SK-N-SH (cell line): ENCODE measurements around the gene ENOX1. TPM values are rescaled to one million over a fixed set of nuclear protein-coding genes. Genes with fewer than 3 reads are reported as not detected.

Experiments used
- CTCF ChIA-PET: fragments of 300-600, 350-600 bp; formaldehyde crosslinking; extraction: SDS; loops from one replicate; lab custom pipeline; 2021; lab: Yijun Ruan, JAX
- POLR2A ChIA-PET: fragments of 350-600 bp; sonication (Branson Sonifier 250); formaldehyde crosslinking; extraction: SDS; loops from one replicate; lab custom pipeline; 2020; ENCODE audit warnings: antibody characterized with exemption, inconsistent platforms; lab: Yijun Ruan, JAX
- DNase-seq: peaks from one replicate; pipeline ENCODE4 v3.0.0; 2012
- H2AFZ ChIP-seq: fragments of 200-600 bp; sonication (generic); 2 replicates; pipeline ENCODE4 v1.8.1; 2016; ENCODE audit warnings: antibody characterized with exemption, mild to moderate bottlenecking, low read depth
- H3F3A ChIP-seq: fragments of 200-600 bp; sonication (generic); replicated peaks from 2 replicates; pipeline ENCODE3; 2016; ENCODE audit warnings: antibody characterized with exemption, mild to moderate bottlenecking; ENCODE audit not compliant: insufficient read depth
- H3K27ac ChIP-seq, 2 experiments: fragments of 200-500 bp in 1 of 2; fragments of 200-600 bp in 1 of 2; sonication (Bioruptor generic) in 1 of 2; sonication (generic), shearing (Covaris generic) in 1 of 2; 2 replicates each; pipeline versions ENCODE4 v1.5.1 to v1.6.1; 2014 to 2016; ENCODE audit warnings: low read depth in 2 of 2, inconsistent platforms in 1 of 2, low read length in 1 of 2, mild to moderate bottlenecking in 1 of 2, mixed read lengths in 1 of 2
- H3K27me3 ChIP-seq: fragments of 200-600 bp; sonication (generic), shearing (Covaris generic); 2 replicates; pipeline ENCODE4 v1.6.1; 2016; ENCODE audit warnings: mixed run types; ENCODE audit not compliant: insufficient read depth
- H3K36me3 ChIP-seq, 2 experiments: fragments of 200-500 bp in 1 of 2; fragments of 200-600 bp in 1 of 2; sonication (Bioruptor generic) in 1 of 2; sonication (generic) in 1 of 2; replicated peaks in 1 of 2; 2 replicates each; pipeline versions ENCODE3 to v1.5.1; 2014 to 2016; ENCODE audit warnings: low read length in 1 of 2, mild to moderate bottlenecking in 1 of 2; ENCODE audit not compliant: insufficient read depth in 2 of 2, control insufficient read depth in 1 of 2
- H3K4me1 ChIP-seq, 2 experiments: fragments of 200-500 bp in 1 of 2; fragments of 200-600 bp in 1 of 2; sonication (Bioruptor generic) in 1 of 2; sonication (generic), shearing (Covaris generic) in 1 of 2; 2 replicates each; pipeline versions ENCODE4 v1.5.1 to v1.6.1; 2014 to 2016; ENCODE audit warnings: low read depth in 1 of 2, low read length in 1 of 2, mixed run types in 1 of 2; ENCODE audit not compliant: insufficient read depth in 2 of 2, control insufficient read depth in 1 of 2
- H3K4me2 ChIP-seq: fragments of 200-600 bp; sonication (generic), shearing (Covaris generic); 2 replicates; pipeline ENCODE4 v1.6.1; 2017; ENCODE audit warnings: mixed run types
- H3K4me3 ChIP-seq, 2 experiments: fragments of 200-500 bp in 1 of 2; fragments of 200-600 bp in 1 of 2; sonication (Bioruptor generic) in 1 of 2; sonication (generic), shearing (Covaris generic) in 1 of 2; 2 replicates each; pipeline versions ENCODE4 v1.5.1 to v1.8.1; 2014 to 2016; ENCODE audit warnings: low read depth in 2 of 2, inconsistent platforms in 1 of 2, low read length in 1 of 2, mild to moderate bottlenecking in 1 of 2, mixed read lengths in 1 of 2, moderate library complexity in 1 of 2
- H3K79me2 ChIP-seq: fragments of 200-600 bp; sonication (generic); 2 replicates; pipeline ENCODE4 v1.8.1; 2017; ENCODE audit warnings: mild to moderate bottlenecking; ENCODE audit not compliant: insufficient read depth
- H3K9ac ChIP-seq: fragments of 200-600 bp; sonication (generic); 2 replicates; pipeline ENCODE4 v1.6.1; 2017; ENCODE audit warnings: mixed run types
- H3K9me2 ChIP-seq: fragments of 200-600 bp; sonication (generic); 2 replicates; pipeline ENCODE4 v1.6.1; 2017; ENCODE audit warnings: mixed run types
- H3K9me3 ChIP-seq: fragments of 200-600 bp; sonication (generic); 2 replicates; pipeline ENCODE4 v1.6.1; 2017; ENCODE audit warnings: mixed run types, mild to moderate bottlenecking, moderate library complexity
- H4K20me1 ChIP-seq: fragments of 200-600 bp; sonication (generic); 2 replicates; pipeline ENCODE4 v1.6.1; 2017; ENCODE audit warnings: mild to moderate bottlenecking, mixed run types; ENCODE audit not compliant: insufficient read depth
- EZH2phosphoT487 ChIP-seq: fragments of 200-600 bp; sonication (generic); IDR thresholded peaks from 2 replicates; pipeline ENCODE4 v1.6.1; 2017; ENCODE audit warnings: low read depth, mixed run types, mild to moderate bottlenecking, antibody characterized with exemption, moderate library complexity, borderline replicate concordance
- NRF1 ChIP-seq: IDR thresholded peaks from 2 replicates; pipeline ENCODE4 v1.6.1; 2012; ENCODE audit warnings: low read depth, mild to moderate bottlenecking, low read length
- RAD21 ChIP-seq: IDR thresholded peaks from 2 replicates; pipeline ENCODE4 v1.6.1; 2012; ENCODE audit warnings: mild to moderate bottlenecking, low read length
- RCOR1 ChIP-seq: fragments of 150-350 bp; IDR thresholded peaks from 2 replicates; pipeline ENCODE4 v1.6.1; 2017; ENCODE audit warnings: antibody characterized with exemption, low read length
- RFX5 ChIP-seq: IDR thresholded peaks from 2 replicates; pipeline ENCODE4 v1.6.1; 2012; ENCODE audit warnings: mild to moderate bottlenecking, improper control_type of control experiment, low read length
- RXRA ChIP-seq: IDR thresholded peaks from 2 replicates; pipeline ENCODE4 v1.4.0; 2012; ENCODE audit warnings: low read depth, mild to moderate bottlenecking, borderline replicate concordance
- TAF1 ChIP-seq: IDR thresholded peaks from 2 replicates; pipeline ENCODE4 v1.6.1; 2012; ENCODE audit warnings: low read depth, mild to moderate bottlenecking, low read length, moderate library complexity, borderline replicate concordance
- WGBS: methylation state at CpG from one replicate; pipeline ENCODE4 v1.1.6; 2017; ENCODE audit warnings: low lambda C conversion rate; 5-methylcytosine and 5-hydroxymethylcytosine counted together
- polyA plus RNA-seq, 3 experiments: library from polyadenylated mRNA; depleted of rRNA; stranded (reverse); fragments of >200 nt; gene quantifications; 2 replicates each; pipeline ENCODE4 v1.2.3, GENCODE V29; 2012
- TF ChIP-seq, protein P1 (sequence below): IDR thresholded peaks from 2 replicates; pipeline ENCODE4 v1.4.0; 2012; ENCODE audit warnings: low read depth, borderline replicate concordance
- TF ChIP-seq, protein P2 (sequence below): IDR thresholded peaks from 2 replicates; pipeline ENCODE4 v1.4.0; 2012; ENCODE audit warnings: low read depth
- TF ChIP-seq, protein P3 (sequence below): fragments of 150-350 bp; IDR thresholded peaks from 2 replicates; pipeline ENCODE4 v1.6.1; 2016; ENCODE audit warnings: mild to moderate bottlenecking, low read depth, low read length
- TF ChIP-seq, protein P4 (sequence below): IDR thresholded peaks from 2 replicates; pipeline ENCODE4; 2012

Gene ENOX1
- polyA plus RNA-seq, 1 of the 3 experiments (the other 2 are of a cell fraction), result 5.8 TPM

DNA sequence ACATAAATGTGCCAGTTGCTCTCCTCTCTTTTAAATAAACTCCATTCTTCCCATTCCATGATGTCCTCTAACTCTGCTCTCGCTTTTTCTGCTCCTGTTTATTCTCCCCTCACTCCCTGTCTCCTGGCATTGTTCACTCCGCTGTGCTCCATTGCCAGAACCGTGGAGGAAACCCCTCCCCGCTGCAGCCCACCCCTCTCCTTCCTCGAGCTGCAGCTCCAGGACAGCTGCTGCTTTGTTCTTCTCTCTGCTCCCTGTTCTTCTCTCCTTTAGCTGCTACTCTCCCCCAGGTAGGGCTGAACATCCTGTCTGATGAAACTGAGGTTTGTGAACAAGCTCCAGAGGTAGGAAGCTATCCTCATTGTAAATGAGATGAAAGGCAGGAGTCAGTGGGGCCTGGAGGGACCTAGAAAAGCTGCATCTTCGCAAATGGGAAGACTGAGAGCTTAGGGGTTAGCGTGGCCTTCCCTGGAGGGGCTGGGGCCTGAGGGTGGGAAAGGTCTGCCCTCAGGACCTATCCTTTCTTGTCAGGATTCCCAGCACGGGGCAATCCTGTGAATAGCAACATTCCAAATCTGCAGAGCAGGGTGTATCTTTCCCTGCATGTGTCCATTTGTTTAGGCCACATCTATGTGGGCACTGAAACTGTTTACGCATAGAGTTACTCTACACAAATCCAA, 519.7 kb downstream of the ENOX1 start:
- Histone ChIP-seq H3K36me3 (no peaks in the 10 kb centered on the region), H3K79me2 (no peaks in the 10 kb centered on the region), H3K27ac (no peak overlapping the region; a peak in 1 of 4 replicates), H3K9me2 (no peaks in the 10 kb centered on the region), H3K4me2 (0 out of 2 replicates have a peak overlapping the region, but pooled peaks have one; percentile 71), H4K20me1 (no peaks in the 10 kb centered on the region), H3F3A (peaks cover 23% of the 10 kb centered on the region), H3K4me1 (peaks cover 0 to 26% of the 10 kb centered on the region in 2 experiments; a peak in 3 of 4 replicates), H2AFZ (no peak overlapping the region), H3K27me3 (no peaks in the 10 kb centered on the region), H3K9me3 (no peaks in the 10 kb centered on the region), H3K9ac (no peak overlapping the region), H3K4me3 (no peak overlapping the region)
- DNase-seq, result no peak
- TF ChIP-seq RAD21, result no peak
- no peak for TF ChIP-seq EZH2phosphoT487
- TF ChIP-seq NRF1, result no peak
- TF ChIP-seq RFX5, result no peak
- TF ChIP-seq, protein P1, sequence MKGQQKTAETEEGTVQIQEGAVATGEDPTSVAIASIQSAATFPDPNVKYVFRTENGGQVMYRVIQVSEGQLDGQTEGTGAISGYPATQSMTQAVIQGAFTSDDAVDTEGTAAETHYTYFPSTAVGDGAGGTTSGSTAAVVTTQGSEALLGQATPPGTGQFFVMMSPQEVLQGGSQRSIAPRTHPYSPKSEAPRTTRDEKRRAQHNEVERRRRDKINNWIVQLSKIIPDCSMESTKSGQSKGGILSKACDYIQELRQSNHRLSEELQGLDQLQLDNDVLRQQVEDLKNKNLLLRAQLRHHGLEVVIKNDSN, result no peak
- TF ChIP-seq, protein P2, sequence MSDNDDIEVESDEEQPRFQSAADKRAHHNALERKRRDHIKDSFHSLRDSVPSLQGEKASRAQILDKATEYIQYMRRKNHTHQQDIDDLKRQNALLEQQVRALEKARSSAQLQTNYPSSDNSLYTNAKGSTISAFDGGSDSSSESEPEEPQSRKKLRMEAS, result no peak
- TF ChIP-seq RCOR1, result no peak
- TF ChIP-seq TAF1, result no peak
- TF ChIP-seq, protein P3, sequence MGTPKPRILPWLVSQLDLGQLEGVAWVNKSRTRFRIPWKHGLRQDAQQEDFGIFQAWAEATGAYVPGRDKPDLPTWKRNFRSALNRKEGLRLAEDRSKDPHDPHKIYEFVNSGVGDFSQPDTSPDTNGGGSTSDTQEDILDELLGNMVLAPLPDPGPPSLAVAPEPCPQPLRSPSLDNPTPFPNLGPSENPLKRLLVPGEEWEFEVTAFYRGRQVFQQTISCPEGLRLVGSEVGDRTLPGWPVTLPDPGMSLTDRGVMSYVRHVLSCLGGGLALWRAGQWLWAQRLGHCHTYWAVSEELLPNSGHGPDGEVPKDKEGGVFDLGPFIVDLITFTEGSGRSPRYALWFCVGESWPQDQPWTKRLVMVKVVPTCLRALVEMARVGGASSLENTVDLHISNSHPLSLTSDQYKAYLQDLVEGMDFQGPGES, result no peak
- 92% methylated on average over 9 of the region's 9 CpGs for WGBS
- ChIA-PET CTCF (interaction anchor here (1.4 to 1.9 kb wide), 2 partner anchors 15 to 181 kb away, joined by 4 to 6 read pairs; no protein-coding TSS in a partner anchor), POLR2A (no interaction called here)

DNA sequence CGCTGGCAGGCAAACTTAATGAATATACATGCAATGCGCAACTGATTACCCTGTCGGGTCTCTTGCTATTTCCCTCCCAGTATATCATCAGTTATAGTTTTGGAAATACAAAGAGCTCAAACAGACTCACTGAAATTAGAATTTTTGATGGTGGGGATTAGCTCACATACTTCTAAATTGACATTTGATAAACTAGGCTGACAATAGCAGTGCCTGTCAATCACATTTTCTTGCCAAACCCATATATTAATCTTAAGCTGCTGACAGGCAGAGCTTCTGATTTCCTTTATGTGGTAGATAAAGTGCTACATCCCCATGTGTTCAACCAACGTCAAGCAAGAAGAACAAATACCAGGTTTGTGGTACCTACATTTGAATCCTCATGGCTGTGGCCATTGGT, 521.7 kb downstream of the ENOX1 start:
- H4K20me1 ChIP-seq, result no peaks in the 10 kb centered on the region
- peak overlapping the region in 1 of 2 experiments; percentile 9; a peak in 1 of 4 replicates for H3K27ac ChIP-seq
- no peaks in the 10 kb centered on the region for H3K27me3 ChIP-seq
- WGBS, result 70% methylated on average over 4 of the region's 4 CpGs
- H3K4me2 ChIP-seq, result no peak overlapping the region
- ChIA-PET CTCF (interaction anchor here (1.3 to 1.9 kb wide), 2 partner anchors 13 to 43 kb away, joined by 3 to 6 read pairs; no protein-coding TSS in a partner anchor), POLR2A (no interaction called here)
- DNase-seq, result no peak
- H3K9me2 ChIP-seq, result no peaks in the 10 kb centered on the region
- no peaks in the 10 kb centered on the region for H3K79me2 ChIP-seq
- H2AFZ ChIP-seq, result no peak overlapping the region
- H3K9ac ChIP-seq, result no peak overlapping the region
- H3K36me3 ChIP-seq, result no peaks in the 10 kb centered on the region
- no peaks in the 10 kb centered on the region for H3K9me3 ChIP-seq
- H3K4me3 ChIP-seq, result no peak overlapping the region
- H3K4me1 ChIP-seq, result peaks cover 0 to 15% of the 10 kb centered on the region in 2 experiments; a peak in 3 of 4 replicates
- H3F3A ChIP-seq, result peaks cover 23% of the 10 kb centered on the region
- TF ChIP-seq TAF1, result no peak
- TF ChIP-seq EZH2phosphoT487, result no peak
- TF ChIP-seq, protein P4, sequence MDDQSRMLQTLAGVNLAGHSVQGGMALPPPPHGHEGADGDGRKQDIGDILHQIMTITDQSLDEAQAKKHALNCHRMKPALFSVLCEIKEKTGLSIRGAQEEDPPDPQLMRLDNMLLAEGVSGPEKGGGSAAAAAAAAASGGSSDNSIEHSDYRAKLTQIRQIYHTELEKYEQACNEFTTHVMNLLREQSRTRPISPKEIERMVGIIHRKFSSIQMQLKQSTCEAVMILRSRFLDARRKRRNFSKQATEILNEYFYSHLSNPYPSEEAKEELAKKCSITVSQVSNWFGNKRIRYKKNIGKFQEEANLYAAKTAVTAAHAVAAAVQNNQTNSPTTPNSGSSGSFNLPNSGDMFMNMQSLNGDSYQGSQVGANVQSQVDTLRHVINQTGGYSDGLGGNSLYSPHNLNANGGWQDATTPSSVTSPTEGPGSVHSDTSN, result 0 out of 2 replicates have a peak, but pooled peaks have one; percentile 4
- TF ChIP-seq RXRA, result no peak
